Lower lobe of right lung (tissue), 2 donors: ENCODE results near the gene CPEB2. TPM values are rescaled to one million over a fixed set of nuclear protein-coding genes. Genes with fewer than 3 reads are reported as not detected.

Source experiments
- ATAC-seq, 2 donors: fragments of 200-7000 bp; cut with Tn5 transposase; one replicate each; pipeline ENCODE4 v1.9.1; 2020 to 2022; ENCODE audit warnings: mild to moderate bottlenecking in 2 of 2, moderate library complexity in 2 of 2
- DNase-seq: peaks from one replicate; pipeline ENCODE4 v3.0.0-alpha.2; 2020
- H3K27ac ChIP-seq: fragments of 200-600 bp; one replicate; pipeline ENCODE4 v1.8.0; 2022
- H3K27me3 ChIP-seq: fragments of 200-600 bp; one replicate; pipeline ENCODE4 v1.8.0; 2022; ENCODE audit warnings: low read depth
- H3K36me3 ChIP-seq: fragments of 200-600 bp; one replicate; pipeline ENCODE4 v1.8.0; 2022; ENCODE audit warnings: mild to moderate bottlenecking
- H3K4me1 ChIP-seq: fragments of 200-600 bp; one replicate; pipeline ENCODE4 v1.8.0; 2022
- H3K4me3 ChIP-seq: fragments of 200-600 bp; one replicate; pipeline ENCODE4 v1.8.0; 2022; ENCODE audit warnings: mild to moderate bottlenecking
- H3K9me3 ChIP-seq: fragments of 200-600 bp; one replicate; pipeline ENCODE4 v1.8.0; 2022
- CTCF ChIP-seq: fragments of 200-600 bp; IDR thresholded peaks from one replicate; pipeline ENCODE4 v1.8.0; 2022; ENCODE audit warnings: antibody characterized with exemption, mild to moderate bottlenecking
- intact Hi-C: fragments of 100-400 bp; cut with DNase I; formaldehyde crosslinking; loops from one replicate; pipeline ENCODE4 v1.11.0; 2022
- total RNA-seq: library from RNA; stranded (reverse); fragmentation: NEBNext Ultra II Directional; extraction: Animal tissue kit (Norgen Biotek cat#: 25700); gene quantifications from one replicate; pipeline ENCODE4 v1.2.1, GENCODE V29; 2021
- donor health status: DM: no; HTN: yes; CAD: no; lungs with severe emphysema.

The CPEB2 gene
- total RNA-seq, 1 donor from 2014 or later, result 22.5 TPM

- intact Hi-C loops, result no loop called here
- no peaks in the 10 kb centered on the region for H3K9me3 ChIP-seq
- TF ChIP-seq CTCF, result no peak
Measured at GRCh38 chr4:15054541-15054940, 52.3 kb downstream of the CPEB2 start.

GRCh38 chr4:15060213-15060612 is 57.9 kb downstream of the CPEB2 start:
- no peak for ATAC-seq
- Histone ChIP-seq H3K4me1 (no peaks in the 10 kb centered on the region), H3K27ac (no peak overlapping the region), H3K36me3 (peaks cover 95% of the 10 kb centered on the region), H3K9me3 (no peaks in the 10 kb centered on the region), H3K27me3 (no peaks in the 10 kb centered on the region), H3K4me3 (no peak overlapping the region)
- TF ChIP-seq CTCF, result no peak
- intact Hi-C loops, result no loop called here
- DNase-seq, result no peak

More at GRCh38 chr4:15054541-15054940, 52.3 kb downstream of the CPEB2 start:
- no peak overlapping the region for H3K4me3 ChIP-seq
- no peaks in the 10 kb centered on the region for H3K4me1 ChIP-seq
- H3K27me3 ChIP-seq, result no peaks in the 10 kb centered on the region
- DNase-seq (no peak), ATAC-seq (no peak)
- H3K27ac ChIP-seq, result no peak overlapping the region
- H3K36me3 ChIP-seq, result peaks cover 69% of the 10 kb centered on the region

- intact Hi-C loops, result no loop called here
- ATAC-seq, result no peak
- Histone ChIP-seq H3K9me3 (no peaks in the 10 kb centered on the region), H3K27ac (no peak overlapping the region), H3K4me3 (no peak overlapping the region), H3K4me1 (no peaks in the 10 kb centered on the region), H3K27me3 (no peaks in the 10 kb centered on the region), H3K36me3 (peaks cover 89% of the 10 kb centered on the region)
- no peak for DNase-seq
- TF ChIP-seq CTCF, result no peak
Measured at GRCh38 chr4:15063341-15063740, 61.1 kb downstream of the CPEB2 start.

GRCh38 chr4:15065516-15065915 is 63.2 kb downstream of the CPEB2 start:
- Histone ChIP-seq H3K4me1 (no peaks in the 10 kb centered on the region), H3K4me3 (no peak overlapping the region), H3K9me3 (no peaks in the 10 kb centered on the region), H3K36me3 (peaks cover 67% of the 10 kb centered on the region), H3K27me3 (no peaks in the 10 kb centered on the region), H3K27ac (no peak overlapping the region)
- no peak for TF ChIP-seq CTCF
- no peak for ATAC-seq
- intact Hi-C loops, result no loop called here
- DNase-seq, result no peak

- TF ChIP-seq CTCF, result no peak
- no peaks in the 10 kb centered on the region for H3K9me3 ChIP-seq
- no peaks in the 10 kb centered on the region for H3K4me1 ChIP-seq
- no peak overlapping the region for H3K27ac ChIP-seq
- no peak for ATAC-seq
- H3K36me3 ChIP-seq, result peaks cover 61% of the 10 kb centered on the region
- no peaks in the 10 kb centered on the region for H3K27me3 ChIP-seq
- intact Hi-C loops, result no loop called here
- DNase-seq, result no peak
- H3K4me3 ChIP-seq, result no peak overlapping the region
Measured at GRCh38 chr4:15066140-15066539, 63.9 kb downstream of the CPEB2 start.

GRCh38 chr4:15068298-15068697 is 66.0 kb downstream of the CPEB2 start:
- TF ChIP-seq CTCF, result no peak
- H3K4me3 ChIP-seq, result no peak overlapping the region
- no peak for ATAC-seq
- H3K27ac ChIP-seq, result no peak overlapping the region
- H3K4me1 ChIP-seq, result no peaks in the 10 kb centered on the region
- H3K27me3 ChIP-seq, result no peaks in the 10 kb centered on the region
- no peaks in the 10 kb centered on the region for H3K9me3 ChIP-seq
- peaks cover 39% of the 10 kb centered on the region for H3K36me3 ChIP-seq
- no peak for DNase-seq
- intact Hi-C loops, result no loop called here
